ENCODE data around the gene KCMF1. TPM values are rescaled to one million over a fixed set of nuclear protein-coding genes. Genes with fewer than 3 reads are reported as not detected.

Gene KCMF1
- total RNA-seq, 1 donor from 2014 or later: 55.2 TPM

GRCh38 chr2:85078536-85078935 lies 107.6 kb downstream of the KCMF1 start:
- DNase-seq (ENCODE audit: low spot score): no peak

DNA sequence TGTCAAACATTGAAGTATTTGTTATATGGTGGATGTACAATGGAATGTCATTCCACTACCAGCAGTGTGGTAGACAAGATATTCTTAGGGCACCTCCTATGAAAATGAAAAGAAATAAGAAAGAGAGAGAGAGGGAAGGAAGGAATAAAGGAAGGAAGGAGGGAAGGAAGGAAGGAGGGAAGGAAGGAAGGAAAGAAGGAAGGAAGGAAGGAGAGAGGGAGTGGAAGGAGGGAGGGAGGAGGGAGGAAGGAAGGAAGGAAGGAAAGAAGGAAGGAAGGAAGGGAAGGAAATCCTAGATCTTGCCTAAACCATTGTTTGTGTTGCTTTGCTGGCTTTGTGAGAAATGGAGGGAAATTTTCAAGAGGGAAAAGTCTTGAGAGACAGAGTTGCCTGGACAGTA lies 112.1 kb downstream of the KCMF1 start:
- DNase-seq (ENCODE audit: low spot score): no peak

- DNase-seq (ENCODE audit: low spot score): no peak
Observed at GRCh38 chr2:85085563-85085962, 114.6 kb downstream of the KCMF1 start.

- DNase-seq (ENCODE audit: low spot score): no peak
Observed at GRCh38 chr2:85087541-85087940, 116.6 kb downstream of the KCMF1 start.

DNA sequence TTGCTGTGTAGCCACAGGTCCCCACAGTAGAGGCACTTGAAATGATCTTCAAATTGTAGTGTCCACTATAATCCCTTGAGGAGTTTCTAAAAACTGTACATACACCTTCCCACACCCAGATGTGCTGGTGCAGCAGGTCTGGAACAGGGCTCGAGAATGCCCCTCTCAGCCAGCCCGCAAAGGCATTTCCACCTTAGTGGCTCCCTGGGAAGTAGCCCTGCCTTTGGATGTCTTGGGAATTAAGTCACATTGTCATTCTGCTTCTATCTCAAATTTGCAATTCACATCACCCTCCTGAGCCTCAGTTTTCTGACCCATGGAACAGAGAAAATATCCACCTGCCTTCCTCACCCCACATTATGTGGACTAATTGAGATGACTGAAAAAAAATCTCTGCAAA lies 118.0 kb downstream of the KCMF1 start:
- DNase-seq (ENCODE audit: low spot score): no peak

DNA sequence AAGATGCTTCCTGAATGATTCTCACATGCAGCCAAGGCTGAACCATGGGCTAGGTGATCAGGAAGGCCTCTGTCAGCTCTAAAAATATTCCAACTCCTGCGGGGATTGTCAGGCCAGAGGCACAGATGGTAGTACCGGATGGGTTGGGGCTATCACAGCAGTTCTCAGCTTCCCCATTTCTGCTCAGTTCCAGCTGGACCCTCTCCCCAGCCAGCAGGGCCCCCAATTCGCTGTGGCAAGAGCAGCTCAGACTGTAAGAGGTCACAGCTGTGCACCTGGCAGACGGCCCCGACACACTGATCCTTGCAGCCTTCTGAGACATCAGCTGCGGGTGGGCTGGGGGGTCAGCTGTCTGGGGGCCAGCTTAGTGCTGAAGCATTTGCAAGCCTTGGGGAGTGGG lies 118.6 kb downstream of the KCMF1 start:
- DNase-seq (ENCODE audit: low spot score): no peak

- DNase-seq (ENCODE audit: low spot score): no peak
Observed at GRCh38 chr2:85091838-85092237, 120.9 kb downstream of the KCMF1 start.

GRCh38 chr2:85095094-85095493 lies 124.1 kb downstream of the KCMF1 start:
- no peak for DNase-seq (ENCODE audit: low spot score)

GRCh38 chr2:85096616-85097015 lies 125.7 kb downstream of the KCMF1 start:
- no peak for DNase-seq (ENCODE audit: low spot score)

- no peak for DNase-seq (ENCODE audit: low spot score)
Observed at GRCh38 chr2:85104228-85104627, 133.3 kb downstream of the KCMF1 start.

DNA sequence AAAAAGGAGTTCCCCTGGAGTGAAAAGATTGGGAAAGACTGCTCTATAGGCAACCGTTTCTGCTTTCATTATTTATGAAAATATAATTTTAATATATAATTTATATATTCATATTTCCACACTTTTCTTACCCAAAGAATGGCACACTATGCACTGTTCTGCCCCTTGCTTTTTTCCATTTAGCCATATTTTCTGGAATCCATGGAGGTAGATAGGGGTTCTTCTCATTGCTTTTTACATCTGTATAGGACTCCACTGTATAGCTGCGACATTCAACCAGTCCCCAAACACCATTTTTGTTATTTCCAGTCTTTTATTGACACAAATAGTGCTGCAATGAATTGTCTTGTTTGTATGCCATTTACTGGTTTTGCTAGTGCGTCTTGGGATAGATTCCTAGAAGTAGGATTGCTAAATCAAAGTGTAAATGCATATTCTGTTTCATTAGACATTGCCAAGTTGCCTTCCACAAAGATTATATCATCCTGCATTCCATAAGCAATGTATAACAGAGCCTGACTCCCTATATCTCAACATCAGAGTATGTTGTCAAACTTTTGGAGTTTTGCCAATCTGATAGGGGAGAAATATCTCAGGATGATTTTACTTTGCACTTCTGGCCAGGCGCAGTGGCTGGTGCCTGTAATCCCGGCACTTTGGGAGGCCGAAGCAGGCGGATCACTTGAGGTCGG lies 135.7 kb downstream of the KCMF1 start:
- DNase-seq (ENCODE audit: low spot score): no peak

Other genes starting within 250 kb of the KCMF1 start
- 4.1 TPM for gene TRABD2A, start 90.1 kb upstream of the KCMF1 start, total RNA-seq
- gene TMSB10, start 65.5 kb upstream of the KCMF1 start, total RNA-seq: 1,066 TPM
- gene TCF7L1, start 162.2 kb downstream of the KCMF1 start, total RNA-seq: 15.5 TPM

Measured in ureter (tissue), 1 donor.